H1 (cell line): ENCODE results near the gene SLC51B. TPM values are rescaled to one million over a fixed set of nuclear protein-coding genes. Genes with fewer than 3 reads are reported as not detected.

ENCODE experiments used
- CTCF ChIA-PET: fragments of 300-600 bp; sonication (Branson Sonifier 250); formaldehyde crosslinking; loops from one replicate; lab custom pipeline; 2021; ENCODE audit not compliant: partially characterized antibody; lab: Charles Lee
- POLR2A ChIA-PET: fragments of 300-600 bp; sonication (Branson Sonifier 250); formaldehyde crosslinking; loops from one replicate; lab custom pipeline; 2021; ENCODE audit warnings: inconsistent platforms; ENCODE audit not compliant: partially characterized antibody; lab: Charles Lee
- DNase-seq, 2 experiments: peaks; one replicate each; pipeline versions ENCODE4 v3.0.0 to v3.0.0-alpha.2; 2010 to 2022; ENCODE audit warnings: low spot score in 2 of 2, low read depth in 1 of 2, mixed read lengths in 1 of 2
- FAIRE-seq: peaks from 2 replicates; lab custom pipeline; 2011; peaks lifted over from hg19 to GRCh38; lab: Jason Lieb, UNC
- H2AFZ ChIP-seq: 2 replicates; pipeline ENCODE4 v1.8.1; 2012; ENCODE audit warnings: low read length, inconsistent platforms
- H2AK5ac ChIP-seq: 2 replicates; pipeline ENCODE4 v1.6.1; 2013; ENCODE audit warnings: low read depth, low read length
- H2BK120ac ChIP-seq: replicated peaks from 2 replicates; pipeline ENCODE3; 2013; ENCODE audit warnings: low read depth, low read length, inconsistent platforms
- H2BK12ac ChIP-seq: 2 replicates; pipeline ENCODE4 v1.6.1; 2013; ENCODE audit warnings: low read depth, low read length
- H2BK15ac ChIP-seq: 2 replicates; pipeline ENCODE4 v1.6.1; 2013; ENCODE audit warnings: low read length
- H2BK20ac ChIP-seq: 2 replicates; pipeline ENCODE4 v1.6.1; 2013; ENCODE audit warnings: low read length
- H2BK5ac ChIP-seq: 2 replicates; pipeline ENCODE4 v1.6.1; 2013; ENCODE audit warnings: low read depth, low read length
- H3K14ac ChIP-seq: 2 replicates; pipeline ENCODE4 v1.6.1; 2013; ENCODE audit warnings: inconsistent platforms; ENCODE audit not compliant: insufficient read length
- H3K18ac ChIP-seq: 2 replicates; pipeline ENCODE4 v1.6.1; 2013; ENCODE audit warnings: low read length; ENCODE audit errors: extremely low read depth
- H3K23ac ChIP-seq: 2 replicates; pipeline ENCODE4 v1.6.1; 2013; ENCODE audit warnings: inconsistent platforms; ENCODE audit not compliant: insufficient read length
- H3K23me2 ChIP-seq: 2 replicates; pipeline ENCODE4 v1.6.1; 2013; ENCODE audit warnings: low read depth, low read length
- H3K27ac ChIP-seq: 2 replicates; pipeline ENCODE4 v1.6.1; 2011; ENCODE audit warnings: low read depth, low read length, inconsistent platforms
- H3K27me3 ChIP-seq, 4 experiments: replicated peaks in 1 of 4; 1 replicate in 1 of 4; 2 replicates in 3 of 4; pipeline versions ENCODE4 v1.6.1 to v1.8.1; 2011 to 2013; ENCODE audit warnings: low read length in 3 of 4, mild to moderate bottlenecking in 3 of 4, inconsistent platforms in 2 of 4, mixed read lengths in 2 of 4, moderate library complexity in 1 of 4; ENCODE audit not compliant: control insufficient read depth in 3 of 4, insufficient read depth in 3 of 4; ENCODE audit errors: extremely low read depth in 1 of 4
- H3K36me3 ChIP-seq, 4 experiments: 2 replicates each; pipeline versions ENCODE4 v1.6.1 to v1.8.1; 2011 to 2013; ENCODE audit warnings: mild to moderate bottlenecking in 4 of 4, low read length in 3 of 4, moderate library complexity in 2 of 4, control low read depth in 1 of 4, inconsistent platforms in 1 of 4; ENCODE audit not compliant: insufficient read depth in 4 of 4, control insufficient read depth in 2 of 4
- H3K4ac ChIP-seq: replicated peaks from 2 replicates; pipeline ENCODE3; 2013; ENCODE audit warnings: low read length, low read depth, mixed read lengths, inconsistent platforms; ENCODE audit not compliant: insufficient read length
- H3K4me1 ChIP-seq, 4 experiments: replicated peaks in 1 of 4; 1 replicate in 1 of 4; 2 replicates in 3 of 4; pipeline versions ENCODE4 v1.6.1 to v1.8.1; 2011 to 2013; ENCODE audit warnings: low read length in 3 of 4, inconsistent platforms in 2 of 4, mixed read lengths in 1 of 4; ENCODE audit not compliant: insufficient read depth in 4 of 4, control insufficient read depth in 3 of 4
- H3K4me2 ChIP-seq, 2 experiments: 2 replicates each; pipeline versions ENCODE4 v1.6.1 to v1.8.1; 2011 to 2013; ENCODE audit warnings: low read depth in 2 of 2, low read length in 2 of 2, control low read depth in 1 of 2, inconsistent platforms in 1 of 2, mild to moderate bottlenecking in 1 of 2; ENCODE audit not compliant: insufficient read depth in 1 of 2
- H3K4me3 ChIP-seq, 4 experiments: fragments of 200-600, 300-600 bp in 1 of 4; sonication (generic), shearing (Covaris generic), sonication (Bioruptor Twin) in 1 of 4; 2 replicates each; pipeline versions ENCODE4 v1.5.1 to v1.8.1; 2011 to 2016; ENCODE audit warnings: low read length in 4 of 4, low read depth in 3 of 4, control low read depth in 2 of 4, inconsistent platforms in 2 of 4, mild to moderate bottlenecking in 2 of 4, mixed read lengths in 1 of 4, moderate library complexity in 1 of 4; ENCODE audit not compliant: insufficient read depth in 2 of 4; ENCODE audit errors: extremely low read depth in 1 of 4
- H3K56ac ChIP-seq: replicated peaks from 2 replicates; pipeline ENCODE3; 2013; ENCODE audit warnings: low read depth, mild to moderate bottlenecking, mixed read lengths, low read length, inconsistent platforms; ENCODE audit not compliant: insufficient read length
- H3K79me1 ChIP-seq: 2 replicates; pipeline ENCODE4 v1.6.1; 2013; ENCODE audit warnings: low read depth, low read length, control low read depth
- H3K79me2 ChIP-seq, 2 experiments: 2 replicates each; pipeline versions ENCODE4 v1.6.1 to v1.8.1; 2012 to 2013; ENCODE audit warnings: low read length in 2 of 2, mild to moderate bottlenecking in 2 of 2, inconsistent platforms in 1 of 2; ENCODE audit not compliant: insufficient read depth in 2 of 2, control insufficient read depth in 1 of 2
- H3K9ac ChIP-seq, 4 experiments: replicated peaks in 1 of 4; 1 replicate in 1 of 4; 2 replicates in 3 of 4; pipeline versions ENCODE4 v1.6.1 to v1.8.1; 2011 to 2013; ENCODE audit warnings: low read depth in 3 of 4, low read length in 3 of 4, control low read depth in 2 of 4, mild to moderate bottlenecking in 2 of 4, moderate library complexity in 2 of 4, inconsistent platforms in 1 of 4; ENCODE audit errors: extremely low read depth in 1 of 4
- H3K9me3 ChIP-seq, 2 experiments: 2 replicates each; pipeline versions ENCODE4 v1.6.1 to v1.8.1; 2012 to 2013; ENCODE audit warnings: mild to moderate bottlenecking in 2 of 2, moderate library complexity in 2 of 2, control low read depth in 1 of 2, inconsistent platforms in 1 of 2, low read depth in 1 of 2, low read length in 1 of 2, mixed read lengths in 1 of 2; ENCODE audit not compliant: insufficient read depth in 2 of 2
- H4K20me1 ChIP-seq, 2 experiments: replicated peaks in 1 of 2; 2 replicates each; pipeline versions ENCODE3 to v1.8.1; 2011 to 2013; ENCODE audit warnings: inconsistent platforms in 2 of 2, low read length in 2 of 2, mild to moderate bottlenecking in 1 of 2; ENCODE audit not compliant: insufficient read depth in 2 of 2, control insufficient read depth in 1 of 2
- H4K5ac ChIP-seq: 2 replicates; pipeline ENCODE4 v1.6.1; 2013; ENCODE audit warnings: low read length, low read depth, mixed read lengths, inconsistent platforms; ENCODE audit not compliant: insufficient read length
- H4K8ac ChIP-seq: 2 replicates; pipeline ENCODE4 v1.8.0; 2013; ENCODE audit warnings: mild to moderate bottlenecking, moderate library complexity, low read length, inconsistent platforms; ENCODE audit not compliant: insufficient read depth; ENCODE audit errors: extremely low read depth
- H4K91ac ChIP-seq: replicated peaks from 2 replicates; pipeline ENCODE3; 2013; ENCODE audit warnings: low read length, mixed read lengths, inconsistent platforms; ENCODE audit not compliant: insufficient read length
- BRCA1 ChIP-seq: IDR thresholded peaks from 2 replicates; pipeline ENCODE4 v1.6.1; 2012; ENCODE audit warnings: low read depth, low read length, improper control_type of control experiment
- CHD2 ChIP-seq: IDR thresholded peaks from 2 replicates; pipeline ENCODE4 v1.6.1; 2012; ENCODE audit warnings: low read length, improper control_type of control experiment
- EZH2 ChIP-seq: fragments of 200-600 bp; sonication (generic); IDR thresholded peaks from 2 replicates; pipeline ENCODE4 v1.7.1; 2012; ENCODE audit warnings: low read depth, mild to moderate bottlenecking, moderate library complexity, low read length, inconsistent platforms; ENCODE audit not compliant: severe bottlenecking
- HDAC2 ChIP-seq, 2 experiments: fragments of 300-600 bp in 1 of 2; sonication (generic) in 1 of 2; IDR thresholded peaks; 2 replicates each; pipeline ENCODE4 v1.6.1; 2011 to 2012; ENCODE audit warnings: low read depth in 2 of 2, low read length in 2 of 2, mild to moderate bottlenecking in 2 of 2, moderate library complexity in 2 of 2, borderline replicate concordance in 1 of 2, inconsistent platforms in 1 of 2
- NANOG ChIP-seq: IDR thresholded peaks from 2 replicates; pipeline ENCODE4 v1.6.1; 2011; ENCODE audit warnings: low read length, low read depth, mild to moderate bottlenecking, inconsistent platforms; ENCODE audit not compliant: insufficient read depth, poor library complexity, severe bottlenecking
- PHF8 ChIP-seq: fragments of 200-600 bp; sonication (generic); conservative IDR thresholded peaks from 2 replicates; pipeline ENCODE4 v1.7.1; 2012; ENCODE audit warnings: low read depth, mild to moderate bottlenecking, inconsistent platforms, low read length, moderate library complexity
- POLR2A ChIP-seq, 2 experiments: IDR thresholded peaks; 1 replicate in 1 of 2; 2 replicates in 1 of 2; pipeline ENCODE4 v1.6.1; 2011; ENCODE audit warnings: low read depth in 2 of 2, low read length in 2 of 2, mild to moderate bottlenecking in 2 of 2; ENCODE audit errors: control extremely low read depth in 1 of 2
- POLR2AphosphoS5 ChIP-seq: IDR thresholded peaks from 2 replicates; pipeline ENCODE4 v1.6.1; 2011; ENCODE audit warnings: low read depth, low read length
- POU5F1 ChIP-seq: IDR thresholded peaks from 2 replicates; pipeline ENCODE4 v1.6.1; 2011; ENCODE audit warnings: low read depth, mild to moderate bottlenecking, low read length, moderate library complexity
- RBBP5 ChIP-seq: IDR thresholded peaks from 2 replicates; pipeline ENCODE4 v1.7.1; 2012; ENCODE audit warnings: low read depth, mild to moderate bottlenecking, inconsistent platforms, low read length, moderate library complexity, borderline replicate concordance
- RFX5 ChIP-seq: IDR thresholded peaks from 2 replicates; pipeline ENCODE4 v1.6.1; 2011; ENCODE audit warnings: low read depth, low read length, improper control_type of control experiment, borderline replicate concordance
- RNF2 ChIP-seq: fragments of 200-900, 300-1000 bp; sonication (generic); IDR thresholded peaks from 2 replicates; pipeline ENCODE4 v1.7.1; 2016; ENCODE audit warnings: borderline replicate concordance, low read depth, mild to moderate bottlenecking, antibody characterized with exemption, low read length; ENCODE audit not compliant: poor library complexity, severe bottlenecking; ENCODE audit errors: missing control alignments
- WGBS, 2 experiments: shearing (Covaris generic) in 1 of 2; methylation state at CpG; one replicate each; pipeline versions ENCODE4 v1.1.6 to v1.1.7; 2013 to 2015; ENCODE audit warnings: low lambda C conversion rate in 2 of 2, mixed read lengths in 2 of 2, inconsistent platforms in 1 of 2, low coverage in 1 of 2, missing lambda C conversion rate in 1 of 2; ENCODE audit not compliant: insufficient replicate concordance in 2 of 2, insufficient coverage in 1 of 2, insufficient read length in 1 of 2; ENCODE audit errors: extremely low coverage in 1 of 2, missing lambda C conversion rate in 1 of 2; 5-methylcytosine and 5-hydroxymethylcytosine counted together
- polyA plus RNA-seq, 7 experiments: library from polyadenylated mRNA; depleted of rRNA in 3 of 7; stranded (reverse) in 5 of 7; unstranded in 2 of 7; fragments of >200 nt in 5 of 7; fragments of 200-250 nt in 2 of 7; gene quantifications; 1 replicate in 5 of 7; 2 replicates in 1 of 7; 4 replicates in 1 of 7; pipeline versions ENCODE4 v1.2.1 to v1.2.3, GENCODE V29; 2011 to 2013; ENCODE audit warnings: missing spikeins in 2 of 7, mixed read lengths in 2 of 7
- total RNA-seq: library from RNA; stranded (reverse); fragmentation: NEBNext Ultra II Directional; extraction: Animal tissue kit (Norgen Biotek cat#: 25700); gene quantifications from 2 replicates; pipeline ENCODE4 v1.2.1, GENCODE V29; 2021

Gene SLC51B
- total and polyA plus RNA-seq, 2 of the 8 experiments (the other 6 are each of a cell fraction or from before 2014, with no cell fraction given): not detected

DNA sequence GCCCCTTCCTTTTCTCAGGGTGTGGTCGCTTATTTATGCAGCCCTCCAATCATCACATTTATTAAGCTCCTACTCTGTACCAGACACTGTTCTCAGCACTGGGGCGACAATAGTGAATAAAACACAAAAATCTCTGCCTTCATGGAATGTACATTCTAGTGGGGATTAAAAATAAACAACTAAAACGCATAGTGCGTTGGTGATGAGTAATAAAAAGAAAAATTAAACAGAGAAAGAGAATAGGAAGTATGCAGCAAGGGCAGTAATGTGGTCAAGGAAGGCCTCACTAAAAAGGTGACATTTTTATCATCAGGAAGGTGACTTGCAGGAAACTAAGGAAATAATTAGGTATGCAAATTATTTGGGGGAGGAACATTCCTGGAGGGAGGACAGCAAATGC is 5.1 kb downstream of the SLC51B start:
- FAIRE-seq (no peak), DNase-seq (no peak)
- ChIA-PET CTCF (interaction anchor here (0.8 to 33.2 kb wide), 4 partner anchors 11 to 51 kb away, joined by 3 to 1213 read pairs (median 104); partner anchors contain the start of genes KBTBD13 and RASL12), POLR2A (interaction anchor here (1.0 to 1.1 kb wide), 2 partner anchors 12 to 248 kb away, joined by 3 to 5 read pairs; no protein-coding TSS in a partner anchor)
- H4K5ac ChIP-seq: no peak overlapping the region
- no peak overlapping the region for H2BK120ac ChIP-seq
- no peak overlapping the region for H2BK20ac ChIP-seq
- H3K23ac ChIP-seq: no peak overlapping the region
- H4K8ac ChIP-seq: no peak overlapping the region
- no peaks in the 10 kb centered on the region for H3K4me1 ChIP-seq
- no peak overlapping the region for H2AK5ac ChIP-seq
- no peaks in the 10 kb centered on the region for H3K79me2 ChIP-seq
- no peaks in the 10 kb centered on the region for H3K36me3 ChIP-seq
- no peaks in the 10 kb centered on the region for H3K9me3 ChIP-seq
- no peak overlapping the region for H3K4me3 ChIP-seq
- H2BK15ac ChIP-seq: no peak overlapping the region
- TF ChIP-seq NANOG (no peak), BRCA1 (no peak), RBBP5 (no peak), PHF8 (no peak), RNF2 (no peak), POU5F1 (no peak), POLR2AphosphoS5 (no peak), RFX5 (no peak), HDAC2 (IDR thresholded peaks at IDR 0.05; ENCODE audit: borderline replicate concordance in 1 of 2, low read depth in 2 of 2, low read length in 2 of 2) (no peak), CHD2 (no peak), EZH2 (no peak), POLR2A (IDR thresholded peaks at IDR 0.05; ENCODE audit: control extremely low read depth in 1 of 2, low read depth in 2 of 2, low read length in 2 of 2) (no peak)
- H2BK5ac ChIP-seq: no peak overlapping the region
- no peak overlapping the region for H3K27ac ChIP-seq
- H3K18ac ChIP-seq: no peak overlapping the region
- H3K4ac ChIP-seq: no peak overlapping the region
- no peaks in the 10 kb centered on the region for H4K20me1 ChIP-seq
- no peaks in the 10 kb centered on the region; a peak in 2 of 7 replicates for H3K27me3 ChIP-seq
- no peak overlapping the region for H2AFZ ChIP-seq
- WGBS, 2 experiments: 94 to 100% methylated on average over 1 to 4 of the region's 4 CpGs
- H2BK12ac ChIP-seq: no peak overlapping the region
- H3K56ac ChIP-seq: no peak overlapping the region
- no peaks in the 10 kb centered on the region for H3K79me1 ChIP-seq
- H3K4me2 ChIP-seq: no peak overlapping the region; a peak in 1 of 4 replicates
- no peaks in the 10 kb centered on the region for H3K23me2 ChIP-seq
- no peak overlapping the region for H3K14ac ChIP-seq
- H4K91ac ChIP-seq: no peak overlapping the region
- H3K9ac ChIP-seq: no peak overlapping the region
